ENCODE results near the gene TPD52L1.
A peak's percentile ranks its signal among the peaks of the same experiment; 100 is the strongest.

The TPD52L1 gene

DNA sequence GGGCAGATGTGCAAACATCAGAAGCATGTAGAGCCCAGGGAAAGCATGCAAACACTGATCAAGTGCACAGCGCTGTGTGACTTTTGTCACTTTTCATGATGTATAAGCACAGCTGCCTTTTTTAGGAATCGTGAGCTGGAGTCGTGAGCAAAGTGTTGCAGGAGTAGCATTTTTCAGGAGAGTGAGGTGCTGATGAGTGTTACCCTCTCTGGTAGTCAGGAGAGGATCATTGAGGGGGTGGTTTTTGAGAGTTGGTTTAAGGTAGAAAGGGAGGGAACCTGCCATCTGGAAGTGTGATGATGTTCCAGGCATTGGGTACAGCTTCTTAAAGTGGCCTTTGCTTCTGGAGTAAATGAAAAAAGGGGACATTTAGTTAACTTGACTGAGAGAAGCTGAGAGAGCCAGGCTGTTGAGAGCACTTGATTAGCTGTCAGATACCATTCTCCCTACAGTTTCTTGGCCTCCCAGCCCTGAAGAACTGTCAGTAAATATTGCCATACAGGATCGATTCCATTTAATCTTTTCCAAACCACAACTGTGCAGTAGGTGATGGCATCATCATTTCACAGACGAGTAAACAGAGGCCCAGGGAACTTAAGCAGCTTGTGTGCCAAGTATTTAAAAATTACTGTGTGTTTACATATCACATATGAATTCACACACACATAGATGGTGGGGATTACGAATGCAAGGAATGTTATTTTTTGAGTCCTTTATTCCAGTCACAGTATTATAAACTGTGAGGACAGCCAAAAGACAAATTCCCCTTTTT lies 28.9 kb downstream of the TPD52L1 start:
- TF ChIP-seq GATA3 (IDR thresholded peaks at IDR 0.05; ENCODE audit: low read depth, low read length) (no peak), GATA2 (IDR thresholded peaks at IDR 0.05; ENCODE audit: low read depth, low read length) (no peak)

DNA sequence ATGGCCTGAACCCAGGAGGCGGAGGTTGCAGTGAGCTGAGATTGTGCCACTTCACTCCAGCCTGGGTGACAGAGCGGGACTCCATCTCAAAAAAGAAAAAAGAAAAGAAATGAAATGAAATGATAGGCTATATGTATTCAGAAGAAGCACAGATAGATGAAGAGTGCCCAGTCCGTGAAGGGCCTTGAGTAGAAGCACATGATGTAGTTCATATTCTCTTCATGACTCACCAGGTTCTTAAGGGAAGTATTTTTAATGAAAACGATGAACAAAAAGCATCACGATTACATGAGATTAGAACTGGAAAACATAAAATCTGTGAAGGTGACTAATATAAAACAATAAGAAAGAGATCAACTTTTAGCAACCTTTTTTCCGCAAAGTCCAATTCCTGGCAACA lies 29.8 kb downstream of the TPD52L1 start:
- no peak for TF ChIP-seq GATA3 (IDR thresholded peaks at IDR 0.05; ENCODE audit: low read depth, low read length)
- no peak for TF ChIP-seq GATA2 (IDR thresholded peaks at IDR 0.05; ENCODE audit: low read depth, low read length)

DNA sequence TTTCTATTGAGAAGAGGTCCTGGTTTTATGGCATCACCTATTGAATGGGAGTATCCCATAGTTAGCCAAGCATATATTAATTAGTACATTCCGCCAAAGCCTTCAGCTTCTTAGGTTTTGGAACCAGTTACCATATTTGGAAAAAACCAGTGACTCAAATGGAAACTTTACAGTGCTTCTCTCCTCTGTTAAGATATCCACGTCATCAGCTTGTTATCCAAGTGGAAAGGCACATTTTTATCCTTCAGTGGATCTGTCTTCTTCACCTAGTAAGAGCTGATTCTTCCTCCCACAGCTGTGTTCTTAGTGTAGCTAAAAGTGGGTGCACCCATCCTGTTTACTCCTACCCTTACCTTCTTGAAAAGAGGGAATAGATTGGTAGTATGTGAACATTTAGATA lies 34.5 kb downstream of the TPD52L1 start:
- no peak for TF ChIP-seq GATA3 (IDR thresholded peaks at IDR 0.05; ENCODE audit: low read depth, low read length)
- TF ChIP-seq GATA2 (IDR thresholded peaks at IDR 0.05; ENCODE audit: low read depth, low read length) = no peak

DNA sequence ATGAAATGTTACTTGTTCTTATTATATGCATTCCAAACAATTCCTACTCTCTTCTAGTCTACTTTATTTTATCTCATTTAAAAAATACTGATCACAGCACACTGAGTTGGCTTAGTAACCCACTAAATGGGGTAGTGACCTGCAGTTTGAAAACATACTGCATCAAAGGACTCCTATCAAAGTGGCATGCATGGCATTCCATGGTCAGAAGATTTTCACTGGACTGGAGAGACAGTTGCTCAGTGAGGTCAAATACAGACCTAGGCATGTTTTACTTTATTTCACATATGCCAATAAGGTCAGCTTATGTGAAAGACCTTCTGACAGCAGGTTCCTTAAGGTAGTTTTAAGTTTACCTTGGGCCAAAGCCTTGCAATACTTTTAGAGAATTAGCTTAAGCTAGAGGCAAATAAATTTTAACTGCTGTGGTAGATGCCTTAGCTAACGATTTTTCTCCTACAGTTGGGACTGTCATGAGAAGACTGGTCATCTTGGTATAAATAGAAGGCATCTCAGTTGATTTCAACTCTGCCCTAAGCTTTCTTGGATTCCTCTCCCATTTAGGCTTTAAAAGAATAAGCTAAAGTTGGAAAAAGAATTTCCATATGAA lies 35.1 kb downstream of the TPD52L1 start:
- no peak for TF ChIP-seq GATA3 (IDR thresholded peaks at IDR 0.05; ENCODE audit: low read depth, low read length)
- TF ChIP-seq GATA2 (IDR thresholded peaks at IDR 0.05; ENCODE audit: low read depth, low read length) = no peak

DNA sequence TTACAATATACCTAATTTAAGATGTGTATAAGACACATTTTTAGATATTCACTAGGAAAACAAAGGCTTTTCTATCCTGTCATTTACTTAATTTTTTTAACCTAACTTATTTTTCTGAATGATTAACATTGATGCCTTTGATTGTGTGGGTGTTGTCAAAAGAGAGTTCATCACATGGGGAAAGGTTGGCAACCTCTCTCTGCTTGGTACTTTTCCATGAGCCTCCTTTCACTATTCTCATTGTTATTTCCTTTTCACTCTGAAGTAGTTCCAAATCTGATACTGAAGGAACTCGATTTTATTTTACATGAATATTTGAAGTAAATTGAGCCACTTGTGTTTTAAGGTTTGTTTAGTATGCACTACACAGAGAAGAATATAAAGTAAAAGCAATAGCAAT lies 35.9 kb downstream of the TPD52L1 start:
- TF ChIP-seq GATA3 (IDR thresholded peaks at IDR 0.05; ENCODE audit: low read depth, low read length) = no peak
- no peak for TF ChIP-seq GATA2 (IDR thresholded peaks at IDR 0.05; ENCODE audit: low read depth, low read length)

DNA sequence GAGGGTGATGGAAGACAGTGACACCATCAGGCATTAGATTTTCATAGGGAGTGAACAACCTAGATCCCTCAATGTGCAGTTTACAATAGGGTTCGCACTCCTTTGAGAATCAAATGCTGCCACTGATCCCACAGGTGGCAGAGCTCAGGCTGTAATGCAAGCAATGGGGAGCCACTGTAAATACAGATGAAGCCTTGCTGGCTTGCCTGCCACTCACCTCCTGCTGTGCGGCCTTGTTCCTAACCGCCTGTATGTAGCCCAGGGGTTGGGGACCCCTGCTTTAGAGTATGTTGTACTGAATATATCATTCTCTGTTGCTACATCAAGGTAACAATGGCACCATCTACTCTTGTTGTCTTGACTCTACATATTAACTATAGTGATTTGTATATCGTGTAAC lies 37.1 kb downstream of the TPD52L1 start:
- TF ChIP-seq GATA2 (IDR thresholded peaks at IDR 0.05; ENCODE audit: low read depth, low read length) (no peak), GATA3 (IDR thresholded peaks at IDR 0.05; ENCODE audit: low read depth, low read length) (no peak)

DNA sequence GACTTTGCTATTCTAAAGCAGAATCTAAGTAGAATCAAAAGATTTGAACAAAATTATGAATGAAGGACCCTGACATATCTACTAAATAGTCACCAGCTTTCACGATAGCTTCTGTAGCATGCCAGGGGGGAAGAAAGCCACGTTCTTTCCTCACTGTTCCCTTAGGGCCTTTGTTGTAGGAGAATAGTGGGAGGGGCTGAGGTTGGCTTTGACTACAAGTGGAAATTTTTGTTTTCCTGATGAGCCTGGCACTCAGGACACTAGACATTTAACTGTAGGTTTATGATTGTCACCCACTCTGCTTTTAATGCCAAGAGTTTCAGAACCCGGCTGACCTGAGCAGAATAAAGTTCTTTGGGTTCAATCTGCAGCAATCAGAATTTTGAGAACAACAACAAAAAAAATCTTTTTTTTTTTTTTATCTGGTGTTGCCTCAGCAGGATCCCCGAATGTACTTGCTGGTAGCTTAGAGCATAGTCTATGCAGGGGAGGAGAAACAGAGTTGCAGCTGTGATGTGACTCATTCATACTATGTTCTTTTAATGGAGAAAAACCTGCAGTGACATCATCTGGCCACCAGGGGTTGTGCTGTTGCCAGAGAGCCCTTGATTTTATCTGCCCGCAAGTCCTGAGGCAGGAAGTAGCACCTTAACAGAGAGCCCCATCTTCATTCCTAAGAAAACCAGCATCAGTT lies 38.5 kb downstream of the TPD52L1 start:
- TF ChIP-seq GATA3 (IDR thresholded peaks at IDR 0.05; ENCODE audit: low read depth, low read length) = peak; percentile 69
- peak; percentile 91 for TF ChIP-seq GATA2 (IDR thresholded peaks at IDR 0.05; ENCODE audit: low read depth, low read length)

DNA sequence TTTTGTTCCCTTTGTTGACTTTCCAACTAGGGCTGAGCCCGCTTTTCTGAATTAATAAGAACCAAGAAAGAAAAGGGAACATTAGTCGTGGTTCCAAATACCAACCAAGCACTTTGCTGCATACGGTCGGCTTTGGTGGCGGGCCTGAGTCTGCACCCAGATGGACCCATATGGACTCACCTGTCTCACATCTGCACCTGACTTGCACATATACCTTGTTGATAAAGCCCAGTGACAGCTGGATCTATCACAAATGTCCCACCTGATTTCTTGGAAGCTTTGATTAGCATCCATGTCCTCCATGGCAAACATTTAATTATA lies 39.0 kb downstream of the TPD52L1 start:
- no peak for TF ChIP-seq GATA2 (IDR thresholded peaks at IDR 0.05; ENCODE audit: low read depth, low read length)
- TF ChIP-seq GATA3 (IDR thresholded peaks at IDR 0.05; ENCODE audit: low read depth, low read length) = no peak

DNA sequence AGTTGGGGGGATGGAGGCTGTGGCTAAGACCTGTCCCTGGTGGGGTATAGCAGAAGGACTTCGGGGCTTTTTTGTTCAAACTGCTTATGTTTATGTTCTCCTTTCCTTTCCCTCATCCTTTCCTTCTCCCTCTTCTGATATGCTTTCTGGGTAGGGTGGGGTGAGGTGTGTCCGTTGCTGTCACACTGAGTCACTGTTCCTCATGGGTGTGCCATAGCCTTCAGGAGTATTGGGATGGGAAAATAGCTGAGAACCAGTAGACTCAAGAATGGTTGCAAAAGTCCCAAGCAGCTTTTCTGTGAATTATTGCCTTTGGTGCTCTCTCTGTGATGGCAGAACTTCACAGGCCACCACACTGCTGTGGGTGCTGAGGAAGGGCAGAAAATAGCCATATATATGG lies 39.6 kb downstream of the TPD52L1 start:
- TF ChIP-seq GATA2 (IDR thresholded peaks at IDR 0.05; ENCODE audit: low read depth, low read length) (no peak), GATA3 (IDR thresholded peaks at IDR 0.05; ENCODE audit: low read depth, low read length) (no peak)

DNA sequence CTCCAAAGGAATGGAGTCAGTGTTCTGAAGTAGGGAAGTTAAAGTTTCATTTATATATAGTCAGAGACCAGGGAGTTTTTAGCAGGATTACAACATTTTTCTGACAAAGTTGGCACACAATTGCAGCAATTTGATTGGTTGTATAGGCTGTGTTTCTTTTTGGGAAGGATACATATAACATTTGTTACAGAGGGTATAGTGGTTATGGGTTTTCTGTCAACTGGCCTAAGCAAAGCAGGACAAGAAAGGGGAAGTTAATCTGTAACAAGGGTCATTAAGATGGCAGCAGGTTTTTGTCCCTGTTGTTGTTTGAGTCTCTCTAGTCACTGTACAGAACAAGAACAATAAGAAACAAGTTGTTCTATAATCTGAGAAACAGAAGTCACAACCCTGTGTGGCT lies 41.4 kb downstream of the TPD52L1 start:
- TF ChIP-seq GATA2 (IDR thresholded peaks at IDR 0.05; ENCODE audit: low read depth, low read length) (no peak), GATA3 (IDR thresholded peaks at IDR 0.05; ENCODE audit: low read depth, low read length) (no peak)

DNA sequence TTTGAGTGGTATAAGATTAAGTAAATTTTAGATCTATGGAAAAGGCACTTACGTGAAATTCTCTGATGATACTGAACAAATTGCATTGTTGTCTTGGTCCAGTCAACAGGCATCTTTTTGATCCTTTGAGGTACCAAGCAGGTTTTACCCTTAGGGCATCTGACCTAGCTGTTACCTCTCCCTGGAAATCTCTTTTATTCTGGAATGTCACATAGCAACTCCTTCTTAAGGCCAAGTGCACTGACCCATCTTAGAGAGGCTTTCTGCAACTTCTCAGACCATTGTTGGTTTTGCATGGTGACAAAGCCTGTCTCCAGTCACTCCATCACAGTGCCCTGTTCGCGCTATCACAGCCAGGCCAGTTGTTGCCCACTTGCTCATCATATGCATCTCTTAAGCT lies 42.0 kb downstream of the TPD52L1 start:
- TF ChIP-seq GATA2 (IDR thresholded peaks at IDR 0.05; ENCODE audit: low read depth, low read length) = no peak
- TF ChIP-seq GATA3 (IDR thresholded peaks at IDR 0.05; ENCODE audit: low read depth, low read length) = no peak

DNA sequence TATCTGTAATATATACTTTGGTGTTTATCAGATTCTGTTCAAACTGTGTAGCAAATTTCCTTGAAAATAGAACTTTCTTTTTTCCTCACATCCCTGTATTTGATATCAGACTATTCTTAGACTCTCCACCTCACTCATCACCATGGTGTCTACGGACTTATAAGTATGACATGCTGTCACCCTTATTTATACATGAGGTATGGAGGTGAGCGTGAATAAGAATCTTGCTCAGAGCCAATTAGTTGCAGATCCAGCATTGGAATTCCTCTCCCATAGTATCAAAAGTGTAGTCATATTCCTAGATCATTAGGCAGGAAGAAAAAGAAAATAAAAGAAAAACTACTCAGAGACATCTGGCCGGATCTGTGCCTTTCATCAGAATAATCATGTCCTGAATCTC lies 43.0 kb downstream of the TPD52L1 start:
- TF ChIP-seq GATA3 (IDR thresholded peaks at IDR 0.05; ENCODE audit: low read depth, low read length) (no peak), GATA2 (IDR thresholded peaks at IDR 0.05; ENCODE audit: low read depth, low read length) (no peak)

DNA sequence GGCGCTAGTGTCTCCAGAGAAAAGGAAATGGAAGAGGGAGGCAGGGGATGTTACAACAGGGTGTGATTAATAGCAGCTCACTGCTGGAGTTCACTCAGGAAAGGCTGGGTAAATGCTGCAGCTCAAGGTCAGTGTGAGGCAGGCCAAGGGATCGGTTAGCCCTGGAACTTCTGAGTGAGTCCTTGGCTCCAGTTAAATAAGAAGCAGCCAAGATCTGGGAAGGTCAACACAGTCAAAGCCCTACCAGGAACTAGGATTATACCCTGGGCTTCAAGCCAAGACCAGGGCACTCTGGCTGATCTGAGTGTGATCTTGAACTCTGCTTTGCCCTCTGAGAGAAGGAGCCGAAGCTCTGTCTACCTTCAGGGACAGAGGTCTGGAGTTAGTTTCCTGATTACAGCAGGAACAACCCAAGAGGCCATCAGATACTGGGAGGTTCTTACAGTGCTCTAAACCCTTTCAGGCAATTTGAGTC lies 44.3 kb downstream of the TPD52L1 start:
- TF ChIP-seq GATA3 (IDR thresholded peaks at IDR 0.05; ENCODE audit: low read depth, low read length) (no peak), GATA2 (IDR thresholded peaks at IDR 0.05; ENCODE audit: low read depth, low read length) (no peak)

DNA sequence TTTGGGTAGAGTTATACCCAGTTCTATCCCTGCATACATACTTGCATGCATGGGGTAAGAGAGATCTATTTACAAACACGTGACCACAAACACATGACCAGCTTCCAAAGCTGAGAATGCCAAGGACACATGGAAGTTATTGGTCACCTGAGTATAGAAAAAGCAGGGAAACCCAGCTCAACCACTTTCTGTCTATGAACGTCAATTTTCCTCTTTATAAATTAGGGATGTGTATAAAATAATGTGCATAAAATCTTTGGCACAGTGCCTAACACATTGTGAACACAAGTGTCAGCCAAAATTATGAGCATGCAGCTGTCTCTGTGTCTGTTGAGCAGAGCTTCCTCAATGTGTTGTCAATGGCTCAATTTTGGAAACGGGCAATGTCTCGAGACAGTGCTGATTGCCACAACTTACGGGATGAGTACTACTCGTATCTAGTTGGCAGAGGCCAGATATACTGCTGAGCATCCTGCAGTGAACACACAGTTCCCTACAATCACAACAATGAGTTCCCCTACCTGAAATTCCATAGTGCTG lies 44.9 kb downstream of the TPD52L1 start:
- TF ChIP-seq GATA2 (IDR thresholded peaks at IDR 0.05; ENCODE audit: low read depth, low read length) = no peak
- no peak for TF ChIP-seq GATA3 (IDR thresholded peaks at IDR 0.05; ENCODE audit: low read depth, low read length)

Measured in SH-SY5Y (cell line).